ENCODE data around the gene TRMT44.

Gene TRMT44

GRCh38 chr4:8434251-8435073 is 6.1 kb upstream of the TRMT44 start:
- no peak for TF ChIP-seq CTCF (conservative IDR thresholded peaks at IDR 0.05; ENCODE audit: low read depth, low read length)
- H3K4me3 ChIP-seq (ENCODE audit: low read depth, low read length) = peak overlapping the region; percentile 28
- DNase-seq (ENCODE audit: low read depth) = no peak

DNA sequence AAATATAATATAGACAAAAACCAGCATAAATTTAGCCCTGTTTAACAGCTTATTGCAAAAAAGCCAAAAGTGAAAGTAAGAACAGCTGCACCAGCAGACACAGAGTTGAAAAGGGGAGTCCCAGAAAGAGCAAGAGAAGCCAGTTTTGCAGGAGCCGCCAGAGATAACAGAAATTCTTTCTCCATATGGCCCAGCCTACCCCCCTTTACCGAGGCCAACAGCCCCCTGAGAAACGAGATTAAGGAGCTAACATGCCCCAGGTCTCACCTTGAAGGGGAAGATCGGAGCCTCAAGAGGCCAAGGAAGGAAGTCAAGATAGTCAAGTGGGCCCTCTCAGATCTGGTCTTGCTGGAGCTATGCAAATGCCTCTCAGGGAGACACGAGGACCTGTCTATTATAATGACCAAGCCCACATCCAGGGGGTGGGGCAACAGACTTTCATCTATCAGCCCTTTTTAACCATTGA is 4.9 kb upstream of the TRMT44 start:
- DNase-seq (ENCODE audit: low read depth) = peak; percentile 56
- H3K4me3 ChIP-seq (ENCODE audit: low read depth, low read length) = peak overlapping the region; percentile 55
- peak; percentile 1 for TF ChIP-seq CTCF (conservative IDR thresholded peaks at IDR 0.05; ENCODE audit: low read depth, low read length)

GRCh38 chr4:8437281-8437680 is 3.3 kb upstream of the TRMT44 start:
- peak overlapping the region; percentile 40 for H3K4me3 ChIP-seq (ENCODE audit: low read depth, low read length)
- DNase-seq (ENCODE audit: low read depth) = peak; percentile 62
- TF ChIP-seq CTCF (conservative IDR thresholded peaks at IDR 0.05; ENCODE audit: low read depth, low read length) = peak; percentile 37

DNA sequence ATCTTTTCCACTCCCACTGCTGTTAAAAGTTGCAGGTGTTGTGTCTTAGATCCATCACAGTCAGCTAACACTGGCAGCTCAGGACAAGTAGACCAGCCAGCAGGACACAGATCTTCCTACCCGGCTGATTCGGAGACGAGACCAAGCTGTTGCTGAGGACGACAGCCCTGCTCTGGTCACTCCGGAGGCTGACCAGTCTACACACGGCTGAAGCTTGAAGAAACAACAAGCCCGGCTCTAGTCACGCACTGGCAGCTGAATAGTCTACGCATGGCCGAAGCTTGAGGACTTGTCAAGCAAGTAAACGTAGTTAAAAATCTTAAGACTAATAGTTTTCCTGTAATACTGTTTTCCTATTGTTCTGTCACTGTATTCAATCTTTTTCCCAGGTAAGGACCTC is 1.8 kb upstream of the TRMT44 start:
- no peak for TF ChIP-seq CTCF (conservative IDR thresholded peaks at IDR 0.05; ENCODE audit: low read depth, low read length)

GRCh38 chr4:8439168-8439567 is 1.4 kb upstream of the TRMT44 start:
- peak; percentile 30 for DNase-seq (ENCODE audit: low read depth)
- H3K4me3 ChIP-seq (ENCODE audit: low read depth, low read length) = no peak overlapping the region
- no peak for TF ChIP-seq CTCF (conservative IDR thresholded peaks at IDR 0.05; ENCODE audit: low read depth, low read length)

More for the DNA sequence above, 1.8 kb upstream of the TRMT44 start:
- no peak overlapping the region for H3K4me3 ChIP-seq (ENCODE audit: low read depth, low read length)
- DNase-seq (ENCODE audit: low read depth) = no peak

- H3K4me3 ChIP-seq (ENCODE audit: low read depth, low read length) = peak overlapping the region; percentile 87
- peak; percentile 38 for DNase-seq (ENCODE audit: low read depth)
- TF ChIP-seq CTCF (conservative IDR thresholded peaks at IDR 0.05; ENCODE audit: low read depth, low read length) = no peak
These were observed 574 bp upstream of the TRMT44 start for GRCh38 chr4:8439914-8440491.
